Ovary (tissue), 9 donors: ENCODE measurements around the gene SAG. TPM values are rescaled to one million over a fixed set of nuclear protein-coding genes. Genes with fewer than 3 reads are reported as not detected.

Source experiments
- DNase-seq, 5 donors: peaks; one replicate each; pipeline ENCODE4 v3.0.0-alpha.2; 2019 to 2020
- H3K27ac ChIP-seq, 2 donors: fragments of 200-600 bp; one replicate each; pipeline versions ENCODE4 v1.5.1 to v1.8.0; 2019 to 2022
- H3K27me3 ChIP-seq: fragments of 200-600 bp; one replicate; pipeline ENCODE4 v1.8.0; 2022
- H3K36me3 ChIP-seq: fragments of 200-600 bp; sonication (generic); one replicate; pipeline ENCODE4 v1.5.1; 2019
- H3K4me1 ChIP-seq: one replicate; pipeline ENCODE4 v1.8.1; 2013; ENCODE audit warnings: mild to moderate bottlenecking, moderate library complexity; ENCODE audit not compliant: insufficient read depth
- H3K4me3 ChIP-seq: fragments of 200-600 bp; sonication (generic); one replicate; pipeline ENCODE4 v1.5.1; 2017
- H3K9me3 ChIP-seq, 2 donors: fragments of 200-600 bp in 1 of 2; sonication (generic) in 1 of 2; one replicate each; pipeline versions ENCODE4 v1.5.1 to v1.8.1; 2013 to 2019; ENCODE audit warnings: mild to moderate bottlenecking in 1 of 2, moderate library complexity in 1 of 2
- EP300 ChIP-seq: sonication (generic); formaldehyde crosslinking; IDR thresholded peaks from one replicate; pipeline ENCODE4 v1.6.1; 2017; ENCODE audit warnings: antibody characterized with exemption
- POLR2A ChIP-seq: fragments of 450-650 bp; IDR thresholded peaks from one replicate; pipeline ENCODE4 v1.6.1; 2017; ENCODE audit warnings: antibody characterized with exemption, mild to moderate bottlenecking, moderate library complexity
- WGBS, 3 donors: extraction: QIAGEN DNeasy Blood & Tissue Kit in 1 of 3; methylation state at CpG; one replicate each; pipeline versions ENCODE4 v1.1.5 to v1.1.7; 2013 to 2017; 5-methylcytosine and 5-hydroxymethylcytosine counted together
- intact Hi-C, 4 donors: fragments of 100-400 bp; cut with DNase I; formaldehyde crosslinking; loops; one replicate each; pipeline versions ENCODE4 v1.11.0 to v1.15.1; 2022 to 2023
- polyA plus RNA-seq, 2 donors: library from polyadenylated mRNA; stranded (reverse); fragments of 200-250 nt in 1 of 2; fragments of 350-450 nt in 1 of 2; fragmentation: Illumina TruSeq in 1 of 2; extraction: RNeasy Lipid Tissue Mini Kit (QIAGEN cat#74804) in 1 of 2; gene quantifications; one replicate each; pipeline ENCODE4 v1.2.3, GENCODE V29; 2013 to 2014
- total RNA-seq, 7 donors: library from RNA; depleted of rRNA in 2 of 7; stranded (reverse); fragments of >200 nt in 2 of 7; fragmentation: NEBNext Ultra II Directional in 3 of 7; extraction: Animal tissue kit (Norgen Biotek cat#: 25700) in 3 of 7; gene quantifications; one replicate each; pipeline versions ENCODE4 v1.1.0 to v1.2.4, GENCODE V29; 2016 to 2023
- TF ChIP-seq, protein P1 (sequence below), 3 donors: fragments of 450-650 bp in 2 of 3; fragments of 200-600 bp in 1 of 3; IDR thresholded peaks; one replicate each; pipeline versions ENCODE4 v1.5.1 to v1.8.0; 2016 to 2022; ENCODE audit warnings: antibody characterized with exemption in 3 of 3, mild to moderate bottlenecking in 1 of 3
- donor health status: DM: no; HTN: no; CAD: no; lungs with moderate emphysema.
- donor health status: DM: no; HTN: no; CAD: no.
- donor health status: Bipolar disorder and iron deficiency.
- donor health status: DM: yes; HTN: yes; CAD: no.
- donor health status: DM: no; HTN: no; CAD: no.
- donor health status: DM: yes; HTN: yes; CAD: no.

SAG gene
- total and polyA plus RNA-seq, 9 donors, result not detected

DNA sequence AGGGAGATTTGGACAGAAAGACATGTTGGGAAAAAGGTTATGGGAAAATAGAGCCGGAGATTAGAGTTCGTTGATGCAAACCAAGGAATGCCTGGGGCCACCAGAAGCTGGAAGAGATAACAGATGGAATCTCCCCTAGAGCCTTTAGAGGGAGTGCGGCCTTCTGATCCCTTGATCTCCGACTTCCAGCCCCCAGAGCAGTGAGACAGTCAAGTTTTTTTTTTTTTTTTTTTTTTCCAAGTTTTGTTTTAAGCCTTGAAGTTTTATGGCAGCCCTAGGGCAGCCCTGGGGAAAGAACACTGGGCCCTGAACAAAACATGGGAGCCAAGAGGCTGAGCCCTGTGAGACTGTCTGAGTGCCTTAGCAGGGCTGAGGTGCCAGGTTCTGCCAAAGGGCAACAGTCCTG is 53.2 kb downstream of the SAG start:
- H3K4me1 ChIP-seq, result peaks cover 4% of the 10 kb centered on the region
- H3K36me3 ChIP-seq, result no peaks in the 10 kb centered on the region
- WGBS, 3 donors, result 69 to 72% (median 71%) methylated on average over 4 of the region's 4 CpGs
- H3K27me3 ChIP-seq, result no peaks in the 10 kb centered on the region
- no peak for DNase-seq
- no peak overlapping the region for H3K27ac ChIP-seq
- H3K4me3 ChIP-seq, result no peak overlapping the region
- no peaks in the 10 kb centered on the region for H3K9me3 ChIP-seq
- intact Hi-C loops, result no loop called here
- no peak for TF ChIP-seq POLR2A
- TF ChIP-seq, protein P1, sequence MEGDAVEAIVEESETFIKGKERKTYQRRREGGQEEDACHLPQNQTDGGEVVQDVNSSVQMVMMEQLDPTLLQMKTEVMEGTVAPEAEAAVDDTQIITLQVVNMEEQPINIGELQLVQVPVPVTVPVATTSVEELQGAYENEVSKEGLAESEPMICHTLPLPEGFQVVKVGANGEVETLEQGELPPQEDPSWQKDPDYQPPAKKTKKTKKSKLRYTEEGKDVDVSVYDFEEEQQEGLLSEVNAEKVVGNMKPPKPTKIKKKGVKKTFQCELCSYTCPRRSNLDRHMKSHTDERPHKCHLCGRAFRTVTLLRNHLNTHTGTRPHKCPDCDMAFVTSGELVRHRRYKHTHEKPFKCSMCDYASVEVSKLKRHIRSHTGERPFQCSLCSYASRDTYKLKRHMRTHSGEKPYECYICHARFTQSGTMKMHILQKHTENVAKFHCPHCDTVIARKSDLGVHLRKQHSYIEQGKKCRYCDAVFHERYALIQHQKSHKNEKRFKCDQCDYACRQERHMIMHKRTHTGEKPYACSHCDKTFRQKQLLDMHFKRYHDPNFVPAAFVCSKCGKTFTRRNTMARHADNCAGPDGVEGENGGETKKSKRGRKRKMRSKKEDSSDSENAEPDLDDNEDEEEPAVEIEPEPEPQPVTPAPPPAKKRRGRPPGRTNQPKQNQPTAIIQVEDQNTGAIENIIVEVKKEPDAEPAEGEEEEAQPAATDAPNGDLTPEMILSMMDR (IDR thresholded peaks at IDR 0.05), result no peak
- no peak for TF ChIP-seq EP300

DNA sequence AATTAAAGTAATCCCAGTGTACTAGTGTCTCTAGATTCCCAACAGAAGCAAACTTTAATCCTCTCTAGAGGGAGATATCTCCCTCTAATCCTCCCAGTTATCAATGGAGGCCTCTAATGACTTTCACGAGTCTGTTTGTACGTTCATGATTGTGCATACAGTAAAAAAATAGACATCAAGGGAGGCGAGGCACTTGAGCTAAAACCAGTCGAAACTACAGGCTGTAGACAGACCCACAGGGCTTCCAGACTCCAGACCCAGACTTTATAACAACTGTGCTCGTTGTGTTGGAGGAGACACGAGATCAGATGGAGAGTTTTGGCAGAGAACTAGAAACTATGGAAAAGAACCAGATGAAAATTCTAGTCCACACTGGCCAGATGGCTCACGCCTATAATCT is 53.7 kb downstream of the SAG start:
- Histone ChIP-seq H3K27me3 (no peaks in the 10 kb centered on the region), H3K9me3 (no peaks in the 10 kb centered on the region), H3K4me3 (no peak overlapping the region), H3K27ac (no peak overlapping the region), H3K4me1 (peaks cover 3% of the 10 kb centered on the region), H3K36me3 (no peaks in the 10 kb centered on the region)
- WGBS, 3 donors, result 69 to 87% (median 84%) methylated on average over 7 of the region's 7 CpGs
- DNase-seq, result no peak
- TF ChIP-seq, protein P1 (IDR thresholded peaks at IDR 0.05), result no peak
- no peak for TF ChIP-seq EP300
- intact Hi-C loops, result no loop called here

DNA sequence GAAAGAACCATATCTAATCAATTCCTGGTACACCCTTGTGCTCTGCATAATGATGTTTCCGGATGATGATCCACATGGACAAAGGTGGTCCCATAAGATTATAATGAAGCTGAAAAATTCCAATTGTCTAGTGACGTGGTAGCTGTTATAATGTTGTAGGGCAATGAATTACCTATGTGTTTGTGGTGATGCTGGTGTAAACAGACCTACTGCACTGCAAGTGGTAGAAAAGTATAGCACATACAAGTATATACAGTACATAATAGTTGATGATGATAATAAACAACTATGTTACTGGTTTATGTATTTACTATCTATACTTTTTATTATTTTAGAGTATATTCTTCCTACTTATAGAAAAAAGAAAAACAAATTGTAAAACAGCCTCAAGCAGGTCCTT is 55.1 kb downstream of the SAG start:
- Histone ChIP-seq H3K36me3 (no peaks in the 10 kb centered on the region), H3K27ac (no peak overlapping the region), H3K27me3 (no peaks in the 10 kb centered on the region), H3K9me3 (no peaks in the 10 kb centered on the region), H3K4me1 (no peaks in the 10 kb centered on the region), H3K4me3 (no peak overlapping the region)
- WGBS, 3 donors, result 49 to 97% (median 77%) methylated on average over 2 of the region's 2 CpGs
- intact Hi-C loops, result no loop called here
- TF ChIP-seq, protein P1 (IDR thresholded peaks at IDR 0.05), result no peak
- no peak for TF ChIP-seq EP300
- no peak for TF ChIP-seq POLR2A
- DNase-seq, result no peak

DNA sequence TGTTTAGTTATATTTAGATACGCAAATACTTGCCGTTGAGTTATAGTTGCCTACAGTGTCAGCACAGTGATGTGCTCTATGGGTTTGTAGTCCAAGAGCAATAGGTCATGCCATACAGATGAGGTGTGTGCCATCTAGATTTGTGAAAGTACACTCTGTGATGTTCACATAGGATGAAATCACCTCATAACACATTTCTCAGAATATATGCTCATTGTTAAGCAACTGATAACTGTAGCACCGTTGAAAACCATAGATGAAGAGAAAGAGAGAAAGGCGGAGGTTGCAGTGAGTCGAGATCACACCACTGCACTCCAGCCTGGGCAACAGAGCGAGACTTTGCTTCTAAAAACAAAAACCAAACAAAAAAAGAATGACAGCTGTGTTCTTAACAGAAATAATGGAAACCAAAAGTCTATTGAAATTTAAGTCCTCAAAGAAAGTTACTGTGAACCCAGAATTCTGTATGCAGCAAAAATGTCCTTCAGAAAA is 56.2 kb downstream of the SAG start:
- WGBS, 3 donors, result 88 to 96% (median 95%) methylated on average over 6 of the region's 6 CpGs

More for the DNA sequence above, 56.2 kb downstream of the SAG start:
- Histone ChIP-seq H3K9me3 (no peaks in the 10 kb centered on the region), H3K27ac (no peak overlapping the region), H3K27me3 (no peaks in the 10 kb centered on the region), H3K4me1 (no peaks in the 10 kb centered on the region), H3K4me3 (no peak overlapping the region), H3K36me3 (no peaks in the 10 kb centered on the region)
- DNase-seq, result no peak
- no peak for TF ChIP-seq POLR2A
- no peak for TF ChIP-seq EP300
- TF ChIP-seq, protein P1 (IDR thresholded peaks at IDR 0.05), result no peak
- intact Hi-C loops, result no loop called here
